ENCODE measurements around the gene NRAS.

DNA sequence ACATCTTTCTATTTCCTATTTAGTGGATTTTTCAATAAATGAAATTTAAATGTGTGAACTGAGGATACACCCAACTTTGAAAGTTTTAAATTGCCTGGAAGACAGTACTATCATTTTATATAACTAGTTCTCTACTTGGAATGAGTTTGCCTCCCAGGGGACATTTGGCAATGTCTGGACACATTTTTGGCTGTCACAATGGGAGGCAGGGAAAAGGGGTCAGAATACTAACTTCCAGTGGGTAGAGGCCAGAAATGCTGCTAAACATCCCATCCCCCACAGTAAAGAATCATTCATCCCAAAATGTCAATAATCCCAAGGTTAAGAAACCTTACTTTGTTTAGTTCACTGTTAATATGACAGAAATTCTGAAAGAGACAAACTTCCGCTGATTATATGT, 13.2 kb upstream of the NRAS start:
- TF ChIP-seq, protein P1, sequence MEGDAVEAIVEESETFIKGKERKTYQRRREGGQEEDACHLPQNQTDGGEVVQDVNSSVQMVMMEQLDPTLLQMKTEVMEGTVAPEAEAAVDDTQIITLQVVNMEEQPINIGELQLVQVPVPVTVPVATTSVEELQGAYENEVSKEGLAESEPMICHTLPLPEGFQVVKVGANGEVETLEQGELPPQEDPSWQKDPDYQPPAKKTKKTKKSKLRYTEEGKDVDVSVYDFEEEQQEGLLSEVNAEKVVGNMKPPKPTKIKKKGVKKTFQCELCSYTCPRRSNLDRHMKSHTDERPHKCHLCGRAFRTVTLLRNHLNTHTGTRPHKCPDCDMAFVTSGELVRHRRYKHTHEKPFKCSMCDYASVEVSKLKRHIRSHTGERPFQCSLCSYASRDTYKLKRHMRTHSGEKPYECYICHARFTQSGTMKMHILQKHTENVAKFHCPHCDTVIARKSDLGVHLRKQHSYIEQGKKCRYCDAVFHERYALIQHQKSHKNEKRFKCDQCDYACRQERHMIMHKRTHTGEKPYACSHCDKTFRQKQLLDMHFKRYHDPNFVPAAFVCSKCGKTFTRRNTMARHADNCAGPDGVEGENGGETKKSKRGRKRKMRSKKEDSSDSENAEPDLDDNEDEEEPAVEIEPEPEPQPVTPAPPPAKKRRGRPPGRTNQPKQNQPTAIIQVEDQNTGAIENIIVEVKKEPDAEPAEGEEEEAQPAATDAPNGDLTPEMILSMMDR (IDR thresholded peaks at IDR 0.05) = no peak
- no peak for TF ChIP-seq POLR2A (IDR thresholded peaks at IDR 0.05)

Measured in right lobe of liver (tissue), 4 donors.